ENCODE data around the gene MPHOSPH9. TPM values are rescaled to one million over a fixed set of nuclear protein-coding genes. Genes with fewer than 3 reads are reported as not detected.

Gene MPHOSPH9
- total and polyA plus RNA-seq, 2 of the 13 experiments (the other 11 are each of a cell fraction or from before 2014, with no cell fraction given) = 20.3 to 63.4 TPM

- Histone ChIP-seq H3K36me3 (replicated peaks in 1 of 2; ENCODE audit: control insufficient read depth in 1 of 2, insufficient read depth in 2 of 2, low read length in 2 of 2) (peaks cover 19 to 21% of the 10 kb centered on the region in 2 experiments; a peak in 4 of 5 replicates), H3K4me3 (replicated peaks in 1 of 3; ENCODE audit: insufficient read depth in 1 of 3, low read depth in 2 of 3, low read length in 3 of 3) (peak overlapping the region; percentile 71 to 95 (median 81)), H3K4me2 (ENCODE audit: low read depth, low read length) (peak overlapping the region; percentile 78), H3K9ac (ENCODE audit: insufficient read depth, low read depth, low read length) (peak overlapping the region; percentile 86), H4K20me1 (ENCODE audit: insufficient read depth, low read length) (no peaks in the 10 kb centered on the region), H3K27me3 (ENCODE audit: control insufficient read depth in 1 of 2, insufficient read depth in 2 of 2, low read length in 2 of 2) (no peaks in the 10 kb centered on the region; a peak in 1 of 5 replicates), H2AFZ (ENCODE audit: low read length) (no peak overlapping the region), H3K79me2 (ENCODE audit: insufficient read depth, low read length) (peaks cover 38% of the 10 kb centered on the region), H3K27ac (ENCODE audit: extremely low read length, insufficient read depth, low read length) (peak overlapping the region; percentile 83), H3K4me1 (ENCODE audit: insufficient read depth, low read length) (peaks cover 23% of the 10 kb centered on the region), H3K9me3 (ENCODE audit: low read length) (no peaks in the 10 kb centered on the region)
- 0% methylated on average over 2 of the region's 7 CpGs for WGBS (ENCODE audit: low lambda C conversion rate)
- FAIRE-seq = no peak
- ATAC-seq = peak; percentile 71; the same call in 2 of the 3 replicates
- POLR2A ChIA-PET = interaction anchor here (1.3 to 4.6 kb wide), 3 partner anchors 13 to 114 kb away, joined by 3 to 18 read pairs (median 4); partner anchors contain the start of genes KMT5A, MPHOSPH9 and MTRFR
- no peak for DNase-seq (ENCODE audit: low spot score)
- in situ Hi-C loops (cut with HindIII; ENCODE audit: extremely low pct_ligation_motif_present, low pct_unique_long_range_greater_than_20kb) (no loop called here), intact Hi-C loops (cut with micrococcal nuclease; ENCODE audit: unreplicated experiment) (no loop called here)
- BruUV-seq (replicated peaks) = no TSS peak
- CTCF ChIA-PET (ENCODE audit: low intra/inter-chr PET ratio, low total read pairs) = no interaction called here
- TF ChIP-seq REPIN1 (CRISPR knock-in tag; IDR thresholded peaks at IDR 0.05; ENCODE audit: borderline replicate concordance, low read depth) (0 out of 2 replicates have a peak, but pooled peaks have one; percentile 62), POLR2A (IDR thresholded peaks at IDR 0.05; ENCODE audit: insufficient read depth in 1 of 2, low read depth in 2 of 2, low read length in 2 of 2) (peak in 1 of 2 experiments; percentile 50; a peak in 1 of 4 replicates), GLMP (CRISPR knock-in tag; IDR thresholded peaks at IDR 0.05; ENCODE audit: borderline replicate concordance) (no peak), SALL1 (CRISPR knock-in tag; IDR thresholded peaks at IDR 0.05) (peak; percentile 37), ZNF605 (CRISPR knock-in tag; IDR thresholded peaks at IDR 0.05) (0 out of 2 replicates have a peak, but pooled peaks have one; percentile 8), REL (CRISPR knock-in tag; conservative IDR thresholded peaks at IDR 0.05) (no peak), REXO4 (CRISPR knock-in tag; IDR thresholded peaks at IDR 0.05; ENCODE audit: borderline replicate concordance) (no peak), PHF21A (CRISPR knock-in tag; IDR thresholded peaks at IDR 0.05) (peak; percentile 38; the same call in 1 of the 2 replicates), HNRNPL (IDR thresholded peaks at IDR 0.05; ENCODE audit: low read depth, low read length) (peak; percentile 98), AGO1 (IDR thresholded peaks at IDR 0.05; ENCODE audit: low read depth, low read length, poor library complexity, severe bottlenecking) (peak; percentile 19), POLR2G (IDR thresholded peaks at IDR 0.05; ENCODE audit: low read depth, low read length) (peak; percentile 51), RFXANK (CRISPR knock-in tag; IDR thresholded peaks at IDR 0.05) (peak; percentile 85; the same call in 1 of the 2 replicates), SMARCE1 (IDR thresholded peaks at IDR 0.05; ENCODE audit: borderline replicate concordance) (no peak), ZNF317 (CRISPR knock-in tag; IDR thresholded peaks at IDR 0.05) (0 out of 2 replicates have a peak, but pooled peaks have one; percentile 21), LBX2 (CRISPR knock-in tag; IDR thresholded peaks at IDR 0.05; ENCODE audit: borderline replicate concordance) (no peak), NAIF1 (CRISPR knock-in tag; IDR thresholded peaks at IDR 0.05; ENCODE audit: borderline replicate concordance) (no peak), SMAD9 (CRISPR knock-in tag; IDR thresholded peaks at IDR 0.05) (no peak), ARNTL (CRISPR knock-in tag; IDR thresholded peaks at IDR 0.05) (peak; percentile 38; the same call in 1 of the 2 replicates), CBX5 (CRISPR knock-in tag; IDR thresholded peaks at IDR 0.05; ENCODE audit: borderline replicate concordance) (peak; percentile 72; the same call in 1 of the 2 replicates), ZNF749 (CRISPR knock-in tag; IDR thresholded peaks at IDR 0.05; ENCODE audit: borderline replicate concordance) (no peak)
- TF ChIP-seq, protein P1, sequence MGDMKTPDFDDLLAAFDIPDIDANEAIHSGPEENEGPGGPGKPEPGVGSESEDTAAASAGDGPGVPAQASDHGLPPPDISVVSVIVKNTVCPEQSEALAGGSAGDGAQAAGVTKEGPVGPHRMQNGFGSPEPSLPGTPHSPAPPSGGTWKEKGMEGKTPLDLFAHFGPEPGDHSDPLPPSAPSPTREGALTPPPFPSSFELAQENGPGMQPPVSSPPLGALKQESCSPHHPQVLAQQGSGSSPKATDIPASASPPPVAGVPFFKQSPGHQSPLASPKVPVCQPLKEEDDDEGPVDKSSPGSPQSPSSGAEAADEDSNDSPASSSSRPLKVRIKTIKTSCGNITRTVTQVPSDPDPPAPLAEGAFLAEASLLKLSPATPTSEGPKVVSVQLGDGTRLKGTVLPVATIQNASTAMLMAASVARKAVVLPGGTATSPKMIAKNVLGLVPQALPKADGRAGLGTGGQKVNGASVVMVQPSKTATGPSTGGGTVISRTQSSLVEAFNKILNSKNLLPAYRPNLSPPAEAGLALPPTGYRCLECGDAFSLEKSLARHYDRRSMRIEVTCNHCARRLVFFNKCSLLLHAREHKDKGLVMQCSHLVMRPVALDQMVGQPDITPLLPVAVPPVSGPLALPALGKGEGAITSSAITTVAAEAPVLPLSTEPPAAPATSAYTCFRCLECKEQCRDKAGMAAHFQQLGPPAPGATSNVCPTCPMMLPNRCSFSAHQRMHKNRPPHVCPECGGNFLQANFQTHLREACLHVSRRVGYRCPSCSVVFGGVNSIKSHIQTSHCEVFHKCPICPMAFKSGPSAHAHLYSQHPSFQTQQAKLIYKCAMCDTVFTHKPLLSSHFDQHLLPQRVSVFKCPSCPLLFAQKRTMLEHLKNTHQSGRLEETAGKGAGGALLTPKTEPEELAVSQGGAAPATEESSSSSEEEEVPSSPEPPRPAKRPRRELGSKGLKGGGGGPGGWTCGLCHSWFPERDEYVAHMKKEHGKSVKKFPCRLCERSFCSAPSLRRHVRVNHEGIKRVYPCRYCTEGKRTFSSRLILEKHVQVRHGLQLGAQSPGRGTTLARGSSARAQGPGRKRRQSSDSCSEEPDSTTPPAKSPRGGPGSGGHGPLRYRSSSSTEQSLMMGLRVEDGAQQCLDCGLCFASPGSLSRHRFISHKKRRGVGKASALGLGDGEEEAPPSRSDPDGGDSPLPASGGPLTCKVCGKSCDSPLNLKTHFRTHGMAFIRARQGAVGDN (CRISPR knock-in tag; IDR thresholded peaks at IDR 0.05) = peak; percentile 41
Measured at GRCh38 chr12:123269896-123270213, 36.9 kb upstream of the MPHOSPH9 start.
